Osteocyte (in vitro differentiated cells): Measurements from ENCODE around the gene CNKSR2. TPM values are rescaled to one million over a fixed set of nuclear protein-coding genes. Genes with fewer than 3 reads are reported as not detected.

Experiments used
- DNase-seq: peaks from one replicate; pipeline ENCODE4 v3.0.0; 2021; ENCODE audit warnings: mixed read lengths; ENCODE audit not compliant: unreplicated experiment; ENCODE audit errors: extremely low spot score
- H3K27ac Mint-ChIP-seq: one replicate; pipeline ENCODE4 v1.8.0; 2021; ENCODE audit warnings: mild to moderate bottlenecking, mixed read lengths; ENCODE audit not compliant: unreplicated experiment
- H3K27me3 Mint-ChIP-seq: one replicate; pipeline ENCODE4 v1.8.0; 2021; ENCODE audit warnings: mixed read lengths; ENCODE audit not compliant: unreplicated experiment
- H3K36me3 Mint-ChIP-seq: one replicate; pipeline ENCODE4 v1.8.0; 2021; ENCODE audit warnings: mixed read lengths; ENCODE audit not compliant: unreplicated experiment
- H3K4me1 Mint-ChIP-seq: one replicate; pipeline ENCODE4 v1.8.0; 2021; ENCODE audit warnings: mixed read lengths; ENCODE audit not compliant: unreplicated experiment
- H3K4me3 Mint-ChIP-seq: one replicate; pipeline ENCODE4 v1.8.0; 2021; ENCODE audit warnings: mild to moderate bottlenecking, moderate library complexity, mixed read lengths; ENCODE audit not compliant: unreplicated experiment
- H3K9me3 Mint-ChIP-seq: one replicate; pipeline ENCODE4 v1.8.0; 2021; ENCODE audit warnings: mixed read lengths; ENCODE audit not compliant: unreplicated experiment
- total RNA-seq: library from RNA; stranded (reverse); gene quantifications from 2 replicates; pipeline ENCODE4 v1.2.1, GENCODE V29; 2021
- TF ChIP-seq, protein P1 (sequence below): fragments of 200-600 bp; sonication (generic); IDR thresholded peaks from 2 replicates; pipeline ENCODE4 v1.5.0; 2021; ENCODE audit warnings: antibody characterized with exemption, mild to moderate bottlenecking, moderate library complexity

The CNKSR2 gene
- total RNA-seq, 1 donor from 2014 or later, result 1.1 TPM

DNA sequence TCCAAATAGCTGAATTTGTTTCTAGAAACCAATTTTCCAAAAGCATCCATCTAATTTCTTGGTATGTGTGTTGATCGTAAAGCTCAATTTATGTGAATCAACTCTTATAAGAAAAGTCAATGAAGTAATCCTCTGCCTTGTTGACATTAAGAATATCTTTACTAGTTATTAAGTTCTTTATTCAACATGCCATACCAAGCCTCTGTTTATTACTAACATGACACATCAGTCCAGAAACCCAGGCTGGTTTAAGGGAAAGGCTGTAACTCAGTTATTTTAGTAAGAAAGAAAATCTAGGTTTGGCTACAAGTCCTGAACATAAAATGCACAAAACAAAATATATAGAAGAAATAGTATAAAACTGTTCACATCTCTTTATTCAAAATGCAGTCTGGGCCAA is 235.9 kb downstream of the CNKSR2 start:
- Mint-ChIP-seq H3K4me3 (no peak overlapping the region), H3K27ac (no peak overlapping the region), H3K27me3 (no peaks in the 10 kb centered on the region), H3K4me1 (peaks cover 7% of the 10 kb centered on the region), H3K9me3 (no peaks in the 10 kb centered on the region), H3K36me3 (no peaks in the 10 kb centered on the region)
- DNase-seq, result no peak
- TF ChIP-seq, protein P1, sequence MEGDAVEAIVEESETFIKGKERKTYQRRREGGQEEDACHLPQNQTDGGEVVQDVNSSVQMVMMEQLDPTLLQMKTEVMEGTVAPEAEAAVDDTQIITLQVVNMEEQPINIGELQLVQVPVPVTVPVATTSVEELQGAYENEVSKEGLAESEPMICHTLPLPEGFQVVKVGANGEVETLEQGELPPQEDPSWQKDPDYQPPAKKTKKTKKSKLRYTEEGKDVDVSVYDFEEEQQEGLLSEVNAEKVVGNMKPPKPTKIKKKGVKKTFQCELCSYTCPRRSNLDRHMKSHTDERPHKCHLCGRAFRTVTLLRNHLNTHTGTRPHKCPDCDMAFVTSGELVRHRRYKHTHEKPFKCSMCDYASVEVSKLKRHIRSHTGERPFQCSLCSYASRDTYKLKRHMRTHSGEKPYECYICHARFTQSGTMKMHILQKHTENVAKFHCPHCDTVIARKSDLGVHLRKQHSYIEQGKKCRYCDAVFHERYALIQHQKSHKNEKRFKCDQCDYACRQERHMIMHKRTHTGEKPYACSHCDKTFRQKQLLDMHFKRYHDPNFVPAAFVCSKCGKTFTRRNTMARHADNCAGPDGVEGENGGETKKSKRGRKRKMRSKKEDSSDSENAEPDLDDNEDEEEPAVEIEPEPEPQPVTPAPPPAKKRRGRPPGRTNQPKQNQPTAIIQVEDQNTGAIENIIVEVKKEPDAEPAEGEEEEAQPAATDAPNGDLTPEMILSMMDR, result no peak

DNA sequence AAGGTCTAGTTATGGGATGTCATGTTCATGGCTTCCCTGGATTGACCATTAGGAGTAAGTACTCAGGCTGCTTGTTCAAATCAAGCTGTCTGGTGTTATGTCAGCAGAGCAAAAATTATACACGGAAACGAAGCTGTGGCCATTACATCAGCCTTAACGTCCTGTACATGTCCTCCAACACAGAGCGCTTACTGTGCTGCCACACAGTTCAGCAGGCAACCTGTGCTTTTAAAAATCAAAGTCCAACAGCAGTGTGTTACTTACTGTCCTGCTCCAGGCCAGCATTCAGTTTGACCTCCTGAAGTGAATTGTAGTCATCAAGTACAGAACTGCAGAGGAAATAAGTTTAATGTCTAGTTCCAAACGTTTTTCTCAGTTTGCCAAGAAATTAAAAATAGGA is 237.9 kb downstream of the CNKSR2 start:
- Mint-ChIP-seq H3K36me3 (no peaks in the 10 kb centered on the region), H3K27ac (no peak overlapping the region), H3K9me3 (no peaks in the 10 kb centered on the region), H3K27me3 (no peaks in the 10 kb centered on the region), H3K4me3 (no peak overlapping the region), H3K4me1 (peaks cover 7% of the 10 kb centered on the region)
- no peak for DNase-seq
- TF ChIP-seq, protein P1, result no peak

DNA sequence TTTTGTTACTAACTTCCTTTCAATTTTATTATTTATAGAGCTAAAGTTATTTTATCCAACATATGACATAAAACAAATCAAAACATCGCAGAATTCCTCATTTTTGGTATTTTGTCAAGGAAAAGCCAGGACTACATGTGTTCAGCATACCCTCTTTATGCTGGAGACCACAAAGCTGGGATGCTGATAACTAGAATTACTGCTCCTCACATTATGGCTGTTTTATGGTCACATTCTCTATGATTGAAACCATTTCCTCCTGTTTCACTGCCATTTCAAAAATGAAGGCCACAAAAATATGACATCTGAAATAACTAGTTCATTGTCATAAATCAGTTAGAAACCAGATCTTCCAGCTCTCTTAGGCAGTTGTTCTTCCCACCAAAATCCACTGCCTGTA is 242.2 kb downstream of the CNKSR2 start:
- no peaks in the 10 kb centered on the region for H3K27me3 Mint-ChIP-seq
- no peak for DNase-seq
- no peak overlapping the region for H3K27ac Mint-ChIP-seq
- no peaks in the 10 kb centered on the region for H3K9me3 Mint-ChIP-seq
- H3K4me3 Mint-ChIP-seq, result no peak overlapping the region
- no peaks in the 10 kb centered on the region for H3K36me3 Mint-ChIP-seq
- peaks cover 9% of the 10 kb centered on the region for H3K4me1 Mint-ChIP-seq
- TF ChIP-seq, protein P1, result no peak

DNA sequence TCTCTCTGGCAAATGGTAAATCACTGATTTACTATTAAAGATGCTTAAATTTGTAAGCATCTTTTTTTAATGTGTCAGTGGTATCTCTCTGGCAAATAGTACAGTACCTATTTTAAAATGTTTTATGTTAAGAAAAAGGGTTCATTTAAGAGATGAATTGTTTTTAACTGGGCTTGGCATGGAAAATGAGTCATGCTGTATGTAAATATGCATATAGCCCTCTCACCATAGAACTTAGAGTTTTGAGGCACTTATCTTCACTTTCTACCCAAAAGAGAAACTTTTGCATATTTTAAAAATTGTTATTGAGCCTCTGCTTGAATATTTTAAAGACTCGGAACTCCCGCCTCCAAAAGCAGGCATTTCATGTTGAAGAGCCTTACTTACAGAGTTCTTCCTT is 246.0 kb downstream of the CNKSR2 start:
- Mint-ChIP-seq H3K27ac (no peak overlapping the region), H3K9me3 (no peaks in the 10 kb centered on the region), H3K4me3 (no peak overlapping the region), H3K27me3 (no peaks in the 10 kb centered on the region), H3K36me3 (no peaks in the 10 kb centered on the region), H3K4me1 (peaks cover 14% of the 10 kb centered on the region)
- DNase-seq, result no peak
- TF ChIP-seq, protein P1, result no peak

DNA sequence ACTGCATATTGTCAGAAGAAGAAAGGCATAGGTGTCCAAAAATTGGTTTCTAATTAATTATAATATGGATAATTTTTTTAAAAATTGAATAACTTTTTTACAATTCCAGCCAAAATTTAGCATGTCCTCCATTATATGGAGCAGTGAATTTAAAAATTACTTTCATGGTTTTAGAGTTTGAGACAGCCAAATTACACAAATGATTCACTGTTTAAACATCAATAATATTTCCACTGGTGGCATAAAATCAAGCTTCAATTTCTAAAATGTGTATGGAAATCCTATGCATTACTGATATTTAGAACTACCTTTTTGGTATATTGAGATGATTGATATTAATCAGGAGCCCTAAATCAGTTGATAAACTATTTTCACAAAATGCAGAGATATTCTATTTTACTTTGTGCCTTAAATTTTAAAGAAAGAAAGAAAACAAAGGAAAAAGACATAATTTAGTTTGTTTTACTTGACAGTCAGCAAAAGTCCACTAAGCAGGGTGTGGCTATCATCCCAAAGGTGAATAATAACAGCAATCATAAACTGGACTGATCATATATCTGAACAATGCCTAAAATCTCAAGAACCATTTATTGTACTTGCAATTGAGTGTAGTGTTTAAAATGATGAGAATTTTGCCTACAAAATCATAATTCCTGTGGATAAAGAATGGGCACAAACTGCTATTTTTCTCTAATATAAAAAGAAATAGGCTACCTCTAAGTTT is 249.7 kb downstream of the CNKSR2 start:
- TF ChIP-seq, protein P1, result no peak
- H3K4me3 Mint-ChIP-seq, result no peak overlapping the region
- DNase-seq, result no peak
- H3K27me3 Mint-ChIP-seq, result no peaks in the 10 kb centered on the region
- peaks cover 9% of the 10 kb centered on the region for H3K4me1 Mint-ChIP-seq
- H3K36me3 Mint-ChIP-seq, result no peaks in the 10 kb centered on the region
- peaks cover 2% of the 10 kb centered on the region for H3K9me3 Mint-ChIP-seq
- H3K27ac Mint-ChIP-seq, result no peak overlapping the region
